CD14-positive monocyte (primary cell): ENCODE results near the gene RBKS. TPM values are rescaled to one million over a fixed set of nuclear protein-coding genes. Genes with fewer than 3 reads are reported as not detected.

Experiments used
- DNase-seq, 3 donors: peaks; one replicate each; pipeline ENCODE4 v3.0.0-alpha.2; 2011 to 2022
- H2AFZ ChIP-seq: 2 replicates; pipeline ENCODE4 v1.6.0; 2012; ENCODE audit warnings: mild to moderate bottlenecking, low read depth, low read length, inconsistent platforms; ENCODE audit not compliant: insufficient read depth, poor library complexity, severe bottlenecking
- H3K27ac ChIP-seq, 2 donors: 1 replicate in 1 of 2; 2 replicates in 1 of 2; pipeline ENCODE4 v1.5.1; 2012 to 2013; ENCODE audit warnings: low read length in 2 of 2, control low read depth in 1 of 2, inconsistent platforms in 1 of 2, low read depth in 1 of 2, mild to moderate bottlenecking in 1 of 2
- H3K27me3 ChIP-seq, 2 donors: one replicate each; pipeline versions ENCODE4 v1.6.0 to v1.6.1; 2011 to 2013; ENCODE audit warnings: low read length in 2 of 2; ENCODE audit not compliant: control insufficient read depth in 2 of 2, insufficient read depth in 2 of 2
- H3K36me3 ChIP-seq, 2 donors: replicated peaks in 1 of 2; 1 replicate in 1 of 2; 2 replicates in 1 of 2; pipeline versions ENCODE4 v1.5.1 to v1.6.1; 2012 to 2013; ENCODE audit warnings: low read length in 2 of 2, control low read depth in 1 of 2, inconsistent platforms in 1 of 2, mild to moderate bottlenecking in 1 of 2; ENCODE audit not compliant: insufficient read depth in 2 of 2, control insufficient read depth in 1 of 2
- H3K4me1 ChIP-seq, 2 donors: 1 replicate in 1 of 2; 2 replicates in 1 of 2; pipeline versions ENCODE4 v1.5.1 to v1.6.1; 2012 to 2013; ENCODE audit warnings: low read length in 2 of 2, control low read depth in 1 of 2, inconsistent platforms in 1 of 2, mild to moderate bottlenecking in 1 of 2, moderate library complexity in 1 of 2; ENCODE audit not compliant: insufficient read depth in 2 of 2, control insufficient read depth in 1 of 2
- H3K4me2 ChIP-seq: replicated peaks from 2 replicates; pipeline ENCODE3; 2012; ENCODE audit warnings: low read length, moderate library complexity, mild to moderate bottlenecking; ENCODE audit not compliant: poor library complexity, severe bottlenecking; ENCODE audit errors: extremely low read depth
- H3K4me3 ChIP-seq, 3 experiments: fragments of 200-600 bp in 1 of 3; sonication (generic) in 1 of 3; replicated peaks in 1 of 3; 1 replicate in 2 of 3; 2 replicates in 1 of 3; pipeline ENCODE4 v1.5.1; 2011 to 2013; ENCODE audit warnings: low read length in 3 of 3, mild to moderate bottlenecking in 3 of 3, control low read depth in 2 of 3, low read depth in 2 of 3, inconsistent platforms in 1 of 3, moderate library complexity in 1 of 3
- H3K79me2 ChIP-seq: 2 replicates; pipeline ENCODE4 v1.6.0; 2012; ENCODE audit warnings: mild to moderate bottlenecking, control low read depth, inconsistent platforms, low read length, moderate library complexity; ENCODE audit not compliant: insufficient read depth
- H3K9ac ChIP-seq: 2 replicates; pipeline ENCODE4 v1.6.0; 2017; ENCODE audit warnings: low read length, mild to moderate bottlenecking; ENCODE audit not compliant: insufficient read depth, poor library complexity, severe bottlenecking
- H3K9me3 ChIP-seq, 2 donors: replicated peaks in 1 of 2; 1 replicate in 1 of 2; 2 replicates in 1 of 2; pipeline versions ENCODE4 v1.5.1 to v1.6.1; 2012 to 2013; ENCODE audit warnings: low read length in 2 of 2, control low read depth in 1 of 2; ENCODE audit not compliant: control insufficient read depth in 1 of 2, insufficient read depth in 1 of 2
- H4K20me1 ChIP-seq: 2 replicates; pipeline ENCODE4 v1.6.0; 2012; ENCODE audit warnings: mild to moderate bottlenecking, low read length, control low read depth, moderate library complexity; ENCODE audit not compliant: insufficient read depth
- H3K27ac Mint-ChIP-seq, 7 donors: one replicate each; pipeline ENCODE4 v1.8.0; 2020; ENCODE audit warnings: mild to moderate bottlenecking in 7 of 7, mixed read lengths in 7 of 7, moderate library complexity in 6 of 7, inconsistent platforms in 2 of 7
- H3K27me3 Mint-ChIP-seq, 3 donors: one replicate each; pipeline ENCODE4 v1.8.0; 2021 to 2022; ENCODE audit warnings: low read depth in 3 of 3, mild to moderate bottlenecking in 3 of 3, mixed read lengths in 3 of 3, moderate library complexity in 3 of 3, inconsistent platforms in 1 of 3
- H3K36me3 Mint-ChIP-seq, 2 donors: one replicate each; pipeline ENCODE4 v1.8.0; 2020; ENCODE audit warnings: mixed read lengths in 2 of 2, inconsistent platforms in 1 of 2, mild to moderate bottlenecking in 1 of 2
- H3K4me1 Mint-ChIP-seq: one replicate; pipeline ENCODE4 v1.8.0; 2020; ENCODE audit warnings: mild to moderate bottlenecking, mixed read lengths
- H3K4me3 Mint-ChIP-seq, 2 donors: one replicate each; pipeline ENCODE4 v1.8.0; 2020; ENCODE audit warnings: mild to moderate bottlenecking in 2 of 2, mixed read lengths in 2 of 2, moderate library complexity in 1 of 2
- H3K9me3 Mint-ChIP-seq, 7 donors: one replicate each; pipeline ENCODE4 v1.8.0; 2020 to 2022; ENCODE audit warnings: mixed read lengths in 7 of 7, mild to moderate bottlenecking in 6 of 7, moderate library complexity in 6 of 7, inconsistent platforms in 2 of 7
- WGBS: methylation state at CpG from one replicate; pipeline ENCODE4 v1.1.5; 2013; ENCODE audit warnings: missing lambda C conversion rate; ENCODE audit not compliant: insufficient coverage; 5-methylcytosine and 5-hydroxymethylcytosine counted together
- intact Hi-C, 2 donors: fragments of 100-400 bp; cut with micrococcal nuclease; formaldehyde crosslinking; loops; one replicate each; pipeline versions ENCODE4 v1.15.0 to v1.15.1; 2023
- polyA plus RNA-seq, 3 donors: library from polyadenylated mRNA; depleted of rRNA in 1 of 3; unstranded in 2 of 3; stranded (reverse) in 1 of 3; fragments of 300-500 nt in 2 of 3; fragments of >200 nt in 1 of 3; fragmentation: Illumina TruSeq in 2 of 3; gene quantifications; 1 replicate in 2 of 3; 2 replicates in 1 of 3; pipeline ENCODE4 v1.2.3, GENCODE V29; 2012 to 2021
- TF ChIP-seq, protein P1 (sequence below): fragments of 200-600 bp; IDR thresholded peaks from one replicate; pipeline ENCODE4 v1.8.0; 2022; ENCODE audit warnings: antibody characterized with exemption, mild to moderate bottlenecking

Gene RBKS
- polyA plus RNA-seq, 3 donors, result 3.9 to 39.1 (median 4.3) TPM

DNA sequence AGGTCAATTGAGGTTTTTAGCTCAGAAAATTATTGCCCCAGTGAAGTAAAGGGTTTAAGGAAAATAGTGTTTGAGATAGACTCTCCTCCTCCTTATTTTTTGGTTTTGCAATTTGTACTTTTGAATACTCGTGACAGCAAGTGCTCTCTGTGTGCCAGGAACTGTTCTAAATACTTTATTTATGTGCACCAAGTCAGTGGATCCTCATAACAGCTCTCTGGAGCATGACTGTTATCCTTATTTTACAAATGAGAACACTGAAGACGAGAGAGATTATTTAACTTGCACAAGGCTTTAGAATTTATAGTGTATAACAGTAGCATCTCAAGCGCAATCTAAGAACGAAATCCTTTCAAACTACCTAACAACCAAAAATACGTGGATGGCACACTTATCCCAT, 25.0 kb upstream of the RBKS start:
- Histone ChIP-seq H3K27ac (peak overlapping the region in 1 of 2 donors; percentile 20), H3K4me1 (peaks cover 18 to 19% of the 10 kb centered on the region in 2 donors), H3K4me2 (no peak overlapping the region), H3K9me3 (no peaks in the 10 kb centered on the region), H3K79me2 (peaks cover 26% of the 10 kb centered on the region), H3K27me3 (no peaks in the 10 kb centered on the region), H2AFZ (no peak overlapping the region), H3K4me3 (no peak overlapping the region), H3K36me3 (peaks cover 0 to 4% of the 10 kb centered on the region in 2 donors), H4K20me1 (no peaks in the 10 kb centered on the region), H3K9ac (no peak overlapping the region)
- peaks cover 0 to 3% (median 0%) of the 10 kb centered on the region in 7 donors for H3K9me3 Mint-ChIP-seq
- intact Hi-C loops, result no loop called here
- H3K36me3 Mint-ChIP-seq, result peaks cover 13 to 24% of the 10 kb centered on the region in 2 donors
- no peak overlapping the region for H3K27ac Mint-ChIP-seq
- peaks cover 18% of the 10 kb centered on the region for H3K4me1 Mint-ChIP-seq
- TF ChIP-seq, protein P1, sequence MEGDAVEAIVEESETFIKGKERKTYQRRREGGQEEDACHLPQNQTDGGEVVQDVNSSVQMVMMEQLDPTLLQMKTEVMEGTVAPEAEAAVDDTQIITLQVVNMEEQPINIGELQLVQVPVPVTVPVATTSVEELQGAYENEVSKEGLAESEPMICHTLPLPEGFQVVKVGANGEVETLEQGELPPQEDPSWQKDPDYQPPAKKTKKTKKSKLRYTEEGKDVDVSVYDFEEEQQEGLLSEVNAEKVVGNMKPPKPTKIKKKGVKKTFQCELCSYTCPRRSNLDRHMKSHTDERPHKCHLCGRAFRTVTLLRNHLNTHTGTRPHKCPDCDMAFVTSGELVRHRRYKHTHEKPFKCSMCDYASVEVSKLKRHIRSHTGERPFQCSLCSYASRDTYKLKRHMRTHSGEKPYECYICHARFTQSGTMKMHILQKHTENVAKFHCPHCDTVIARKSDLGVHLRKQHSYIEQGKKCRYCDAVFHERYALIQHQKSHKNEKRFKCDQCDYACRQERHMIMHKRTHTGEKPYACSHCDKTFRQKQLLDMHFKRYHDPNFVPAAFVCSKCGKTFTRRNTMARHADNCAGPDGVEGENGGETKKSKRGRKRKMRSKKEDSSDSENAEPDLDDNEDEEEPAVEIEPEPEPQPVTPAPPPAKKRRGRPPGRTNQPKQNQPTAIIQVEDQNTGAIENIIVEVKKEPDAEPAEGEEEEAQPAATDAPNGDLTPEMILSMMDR, result no peak
- peaks cover 0 to 2% (median 0%) of the 10 kb centered on the region in 3 donors for H3K27me3 Mint-ChIP-seq
- no peak overlapping the region for H3K4me3 Mint-ChIP-seq
- no CpG with 5 or more reads among the region's 5 CpGs for WGBS
- DNase-seq, result no peak

DNA sequence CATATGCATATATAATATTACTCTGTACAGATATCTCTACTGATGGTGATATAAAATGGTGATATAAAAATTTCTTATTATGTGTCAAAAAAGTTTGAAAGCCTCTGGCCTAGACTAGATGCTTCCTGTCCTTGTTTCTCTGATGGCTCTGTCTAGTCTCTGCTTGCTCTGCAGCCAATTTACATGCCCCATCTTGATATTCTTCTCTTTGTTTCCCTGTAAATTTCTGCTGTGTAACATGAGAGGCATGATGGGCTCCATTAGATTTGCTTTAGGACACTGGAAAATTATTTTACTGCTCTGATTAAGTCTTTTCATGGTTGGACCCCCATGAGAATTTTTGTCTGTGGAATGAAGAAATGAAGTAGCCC, 24.6 kb upstream of the RBKS start:
- Histone ChIP-seq H3K4me1 (peaks cover 14 to 16% of the 10 kb centered on the region in 2 donors), H3K27ac (peak overlapping the region in 1 of 2 donors; percentile 20), H3K27me3 (no peaks in the 10 kb centered on the region), H3K4me2 (no peak overlapping the region), H3K79me2 (peaks cover 28% of the 10 kb centered on the region), H3K9me3 (no peaks in the 10 kb centered on the region), H3K4me3 (no peak overlapping the region), H2AFZ (no peak overlapping the region), H4K20me1 (no peaks in the 10 kb centered on the region), H3K9ac (no peak overlapping the region), H3K36me3 (peaks cover 0 to 4% of the 10 kb centered on the region in 2 donors)
- TF ChIP-seq, protein P1, result no peak
- DNase-seq, result no peak
- H3K4me1 Mint-ChIP-seq, result peaks cover 14% of the 10 kb centered on the region
- peaks cover 0 to 3% (median 0%) of the 10 kb centered on the region in 7 donors for H3K9me3 Mint-ChIP-seq
- no peak overlapping the region for H3K4me3 Mint-ChIP-seq
- intact Hi-C loops, result no loop called here
- peaks cover 13 to 24% of the 10 kb centered on the region in 2 donors for H3K36me3 Mint-ChIP-seq
- H3K27me3 Mint-ChIP-seq, result peaks cover 0 to 2% (median 0%) of the 10 kb centered on the region in 3 donors
- H3K27ac Mint-ChIP-seq, result no peak overlapping the region
